Activated naive CD8-positive, alpha-beta T cell treated with anti-CD3 and anti-CD28 coated beads, Interleukin-2, amount 50 U/mL, for 24 hours (primary cell): Measurements from ENCODE around the gene PITPNM3.
"Not testable (repeated sequence)": the region's sequence is repeated elsewhere in the genome, so short reads cannot be mapped to it uniquely, and the experiment has no call there.

Source experiments
- ATAC-seq: fragments of 150-1000 bp; cut with Tn5 transposase; one replicate; pipeline ENCODE4 v1.10.0; 2021
- DNase-seq: peaks from one replicate; pipeline ENCODE4 v3.0.0; 2021
- H3K27ac Mint-ChIP-seq: one replicate; pipeline ENCODE4 v1.8.0; 2021; ENCODE audit warnings: mild to moderate bottlenecking, mixed read lengths
- H3K27me3 Mint-ChIP-seq: one replicate; pipeline ENCODE4 v1.8.0; 2021; ENCODE audit warnings: mixed read lengths
- H3K36me3 Mint-ChIP-seq: one replicate; pipeline ENCODE4 v1.8.0; 2021; ENCODE audit warnings: low read depth, mixed read lengths
- H3K4me1 Mint-ChIP-seq: one replicate; pipeline ENCODE4 v1.8.0; 2021; ENCODE audit warnings: mixed read lengths
- H3K4me3 Mint-ChIP-seq: one replicate; pipeline ENCODE4 v1.8.0; 2021; ENCODE audit warnings: mild to moderate bottlenecking, moderate library complexity, mixed read lengths
- H3K9me3 Mint-ChIP-seq: one replicate; pipeline ENCODE4 v1.8.0; 2021; ENCODE audit warnings: mixed read lengths

PITPNM3 gene

DNA sequence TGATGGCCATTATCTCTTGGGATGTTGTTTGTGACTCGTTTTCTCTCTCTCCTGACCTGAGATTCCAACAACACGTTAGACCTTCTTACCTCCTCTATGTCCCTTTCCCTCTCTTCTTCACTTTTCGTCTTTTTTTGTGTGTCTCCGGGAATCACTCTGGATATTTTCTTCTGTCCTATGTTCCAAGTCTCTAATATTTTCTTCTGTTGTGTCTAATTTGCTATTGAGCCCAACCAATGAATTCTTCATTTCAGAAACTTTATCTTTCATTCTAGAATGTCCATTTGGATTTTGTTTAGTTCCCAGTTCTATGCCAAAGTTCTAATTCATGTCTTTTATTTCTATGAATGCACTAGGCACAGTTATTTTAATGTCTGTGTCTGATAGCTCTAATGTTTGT, 27.1 kb upstream of the PITPNM3 start:
- H3K27ac Mint-ChIP-seq, result no peak overlapping the region
- DNase-seq, result no peak
- peaks cover 53% of the 10 kb centered on the region for H3K36me3 Mint-ChIP-seq

DNA sequence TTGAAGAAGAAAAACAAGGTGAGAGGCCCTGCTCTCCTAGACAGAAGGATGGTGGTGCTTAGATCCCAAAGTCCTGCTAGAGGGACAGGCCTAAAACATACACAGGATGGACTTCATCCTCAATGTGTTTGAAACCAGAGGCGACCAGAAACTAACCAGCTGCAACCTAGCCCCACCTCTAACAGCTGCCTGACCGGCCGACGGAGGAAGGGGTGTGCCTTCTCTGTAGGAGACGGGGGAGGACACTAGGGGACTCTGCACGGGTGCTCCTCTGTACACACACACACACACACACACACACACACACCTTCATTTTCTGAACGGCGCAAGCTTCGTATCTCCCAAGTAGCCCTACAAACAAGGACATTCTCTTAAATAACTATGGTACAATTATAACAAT, 24.3 kb upstream of the PITPNM3 start:
- no peak overlapping the region for H3K4me3 Mint-ChIP-seq
- no peak for DNase-seq
- no peaks in the 10 kb centered on the region for H3K9me3 Mint-ChIP-seq
- no peak overlapping the region for H3K27ac Mint-ChIP-seq
- H3K4me1 Mint-ChIP-seq, result peaks cover 10% of the 10 kb centered on the region
- H3K36me3 Mint-ChIP-seq, result peaks cover 43% of the 10 kb centered on the region
- no peaks in the 10 kb centered on the region for H3K27me3 Mint-ChIP-seq
- no peak for ATAC-seq

More for the DNA sequence above, 27.1 kb upstream of the PITPNM3 start:
- no peak for ATAC-seq
- H3K4me3 Mint-ChIP-seq, result no peak overlapping the region
- H3K9me3 Mint-ChIP-seq, result no peaks in the 10 kb centered on the region
- no peaks in the 10 kb centered on the region for H3K4me1 Mint-ChIP-seq
- no peaks in the 10 kb centered on the region for H3K27me3 Mint-ChIP-seq

DNA sequence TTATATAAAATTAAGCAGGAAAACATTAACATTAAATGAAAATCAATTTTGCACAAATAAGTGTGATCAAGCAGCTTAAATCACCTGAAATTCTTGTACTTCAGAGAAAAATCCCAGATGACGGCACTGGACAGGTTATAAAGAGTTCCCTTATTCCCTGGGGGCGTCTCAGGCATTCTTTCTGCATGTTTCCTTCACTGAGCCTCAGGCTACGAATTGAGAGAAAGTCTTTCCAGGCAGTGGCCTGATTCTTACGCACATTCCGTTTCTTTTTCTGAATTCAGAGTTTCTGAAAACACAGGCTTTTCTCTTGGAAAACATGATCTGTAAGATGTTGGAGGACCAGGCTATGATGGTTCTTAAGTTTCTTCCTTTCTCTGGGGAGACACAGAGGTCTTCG, 22.1 kb upstream of the PITPNM3 start:
- ATAC-seq, result no peak

DNA sequence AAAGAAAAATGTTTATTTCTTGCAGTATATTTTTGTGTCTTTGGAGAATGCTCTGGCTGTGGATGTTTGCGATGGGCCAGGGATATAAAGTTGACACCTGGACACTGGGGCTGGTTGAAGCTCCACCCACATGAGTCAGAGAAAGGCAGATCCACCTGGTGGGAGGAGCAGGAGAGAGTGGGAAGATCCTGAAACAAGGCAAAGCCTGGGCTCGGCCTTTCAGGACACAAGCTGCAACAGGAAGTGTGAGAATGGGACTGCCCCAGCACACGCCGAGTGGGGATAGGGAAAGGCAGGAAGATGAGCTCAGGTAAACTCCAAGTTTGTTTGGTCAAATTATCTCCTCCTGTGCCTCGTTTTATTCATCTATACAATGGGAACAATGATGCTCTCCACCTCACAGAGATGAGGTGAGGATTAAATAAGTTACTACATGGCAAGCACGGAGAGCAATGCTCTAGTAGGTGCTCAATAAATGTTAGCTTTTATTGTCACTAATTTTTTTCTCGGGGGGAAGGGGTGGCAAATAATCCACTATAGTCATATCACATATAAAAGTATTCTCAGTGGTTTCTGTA, 21.4 kb upstream of the PITPNM3 start:
- Mint-ChIP-seq H3K4me1 (peaks cover 26% of the 10 kb centered on the region), H3K4me3 (no peak overlapping the region), H3K27me3 (no peaks in the 10 kb centered on the region), H3K36me3 (peaks cover 22% of the 10 kb centered on the region), H3K27ac (no peak overlapping the region), H3K9me3 (no peaks in the 10 kb centered on the region)
- ATAC-seq (no peak), DNase-seq (no peak)

More for the DNA sequence above, 22.1 kb upstream of the PITPNM3 start:
- Mint-ChIP-seq H3K9me3 (no peaks in the 10 kb centered on the region), H3K27me3 (no peaks in the 10 kb centered on the region), H3K4me1 (peaks cover 26% of the 10 kb centered on the region), H3K4me3 (no peak overlapping the region), H3K36me3 (peaks cover 29% of the 10 kb centered on the region), H3K27ac (no peak overlapping the region)
- DNase-seq, result no peak

DNA sequence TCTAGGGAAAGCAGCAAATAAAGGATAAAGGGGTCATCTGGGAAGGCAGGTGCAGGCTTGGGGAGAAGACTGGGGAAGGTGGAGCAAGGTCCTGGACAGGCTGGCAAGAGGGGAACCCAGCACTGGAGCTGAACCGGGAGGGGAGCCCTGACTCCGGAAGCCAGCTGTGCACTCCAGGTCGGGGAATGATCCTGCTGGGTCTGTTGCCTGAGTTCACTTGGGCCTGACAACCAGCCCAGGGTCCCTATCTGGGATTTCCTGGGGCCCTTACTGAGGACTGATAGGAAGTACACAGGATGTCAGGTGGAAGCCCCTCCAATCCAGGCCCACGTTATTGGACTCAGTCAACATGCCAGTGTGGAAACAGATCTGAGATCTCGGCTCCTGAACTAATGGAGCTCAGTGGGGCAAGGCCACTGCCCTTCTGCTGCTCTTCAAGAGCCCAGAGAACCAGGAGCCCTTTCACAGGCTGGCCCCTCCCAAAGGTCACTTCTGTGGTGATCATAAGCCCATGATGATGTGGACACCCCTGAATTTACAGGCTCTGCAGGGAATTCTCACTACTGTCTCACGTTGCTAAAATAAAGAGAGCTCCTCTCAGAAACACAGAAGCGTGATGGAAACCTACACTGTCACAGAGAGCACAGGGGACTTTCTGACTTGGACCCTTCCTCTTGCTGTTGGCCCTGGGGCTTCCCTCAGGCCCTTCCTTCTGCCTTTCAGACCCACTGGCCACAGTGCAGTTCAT, 19.9 kb upstream of the PITPNM3 start:
- Mint-ChIP-seq H3K27ac (no peak overlapping the region), H3K9me3 (no peaks in the 10 kb centered on the region), H3K4me3 (no peak overlapping the region), H3K27me3 (no peaks in the 10 kb centered on the region), H3K36me3 (peaks cover 20% of the 10 kb centered on the region), H3K4me1 (peaks cover 26% of the 10 kb centered on the region)
- ATAC-seq (no peak), DNase-seq (no peak)

DNA sequence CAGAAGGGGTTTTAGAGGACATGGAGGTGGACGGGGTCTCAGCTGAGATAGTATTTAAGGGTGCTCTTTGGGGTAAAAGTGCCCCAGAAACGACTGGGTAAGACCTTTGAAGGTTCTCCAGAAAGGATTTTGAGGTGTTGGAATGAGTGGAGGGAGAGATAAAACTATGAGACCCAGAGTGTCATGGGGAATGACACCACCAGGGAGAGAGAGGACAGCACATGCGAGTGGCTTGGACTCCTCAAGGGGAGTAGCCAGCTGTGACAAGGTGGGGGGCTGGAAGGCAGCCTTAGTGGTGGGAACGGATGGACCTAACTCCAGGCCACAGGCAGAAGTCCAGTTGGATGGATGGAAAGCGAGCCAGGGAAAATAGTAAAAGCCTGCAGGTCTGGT, 19.2 kb upstream of the PITPNM3 start:
- H3K27ac Mint-ChIP-seq, result peak overlapping the region; percentile 13
- H3K27me3 Mint-ChIP-seq, result no peaks in the 10 kb centered on the region
- DNase-seq, result no peak
- H3K4me3 Mint-ChIP-seq, result peak overlapping the region; percentile 33
- no peak for ATAC-seq
- H3K4me1 Mint-ChIP-seq, result peaks cover 26% of the 10 kb centered on the region
- H3K9me3 Mint-ChIP-seq, result no peaks in the 10 kb centered on the region
- peaks cover 20% of the 10 kb centered on the region for H3K36me3 Mint-ChIP-seq

DNA sequence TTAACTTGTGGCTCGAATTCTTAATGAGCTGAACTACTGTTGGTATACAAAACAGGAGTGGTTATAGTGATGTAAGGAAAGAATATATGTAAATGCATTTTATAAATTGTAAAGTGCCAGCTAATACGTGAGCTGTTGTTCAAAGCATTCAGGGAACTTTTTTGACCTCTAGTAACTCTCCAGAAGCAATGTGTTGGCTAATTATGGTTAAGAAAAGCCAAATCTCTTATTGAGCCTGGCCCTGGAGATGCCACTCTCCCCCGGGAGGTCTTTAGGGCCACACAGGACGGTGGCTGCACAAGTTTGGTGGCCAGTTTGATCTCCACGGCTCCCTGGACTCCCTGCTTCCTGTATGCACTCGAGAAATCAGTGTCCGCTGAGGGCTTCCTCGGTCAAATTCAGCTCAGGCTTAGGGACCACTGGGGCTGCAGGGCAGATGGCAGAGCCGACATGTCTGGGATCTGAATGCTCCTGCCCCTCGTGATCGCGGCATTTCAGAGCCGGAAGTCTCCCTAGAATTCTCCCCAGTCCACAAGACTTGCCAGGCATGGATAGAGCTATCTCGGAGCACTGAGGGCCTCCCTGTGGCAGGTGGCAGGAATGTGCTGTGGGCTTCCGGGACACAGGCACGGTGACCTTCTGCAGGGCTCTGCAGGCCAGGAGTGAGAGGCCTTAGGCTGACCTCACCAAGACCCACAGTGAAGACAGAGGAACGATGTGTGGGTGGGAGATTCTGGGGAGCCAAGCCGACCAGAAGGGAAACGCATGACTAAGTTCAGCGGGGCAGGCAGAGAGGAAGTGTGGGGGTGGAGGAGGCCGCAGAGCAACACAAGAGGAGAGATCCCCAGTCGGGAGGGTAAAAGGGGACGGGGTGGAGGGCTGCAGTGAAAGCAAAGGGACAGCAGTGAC, 18.6 kb upstream of the PITPNM3 start:
- peak overlapping the region; percentile 13 for H3K27ac Mint-ChIP-seq
- ATAC-seq (peak; percentile 92), DNase-seq (peak; percentile 61)
- no peaks in the 10 kb centered on the region for H3K9me3 Mint-ChIP-seq
- peak overlapping the region; percentile 33 for H3K4me3 Mint-ChIP-seq
- peaks cover 20% of the 10 kb centered on the region for H3K36me3 Mint-ChIP-seq
- H3K27me3 Mint-ChIP-seq, result no peaks in the 10 kb centered on the region
- H3K4me1 Mint-ChIP-seq, result peaks cover 26% of the 10 kb centered on the region

DNA sequence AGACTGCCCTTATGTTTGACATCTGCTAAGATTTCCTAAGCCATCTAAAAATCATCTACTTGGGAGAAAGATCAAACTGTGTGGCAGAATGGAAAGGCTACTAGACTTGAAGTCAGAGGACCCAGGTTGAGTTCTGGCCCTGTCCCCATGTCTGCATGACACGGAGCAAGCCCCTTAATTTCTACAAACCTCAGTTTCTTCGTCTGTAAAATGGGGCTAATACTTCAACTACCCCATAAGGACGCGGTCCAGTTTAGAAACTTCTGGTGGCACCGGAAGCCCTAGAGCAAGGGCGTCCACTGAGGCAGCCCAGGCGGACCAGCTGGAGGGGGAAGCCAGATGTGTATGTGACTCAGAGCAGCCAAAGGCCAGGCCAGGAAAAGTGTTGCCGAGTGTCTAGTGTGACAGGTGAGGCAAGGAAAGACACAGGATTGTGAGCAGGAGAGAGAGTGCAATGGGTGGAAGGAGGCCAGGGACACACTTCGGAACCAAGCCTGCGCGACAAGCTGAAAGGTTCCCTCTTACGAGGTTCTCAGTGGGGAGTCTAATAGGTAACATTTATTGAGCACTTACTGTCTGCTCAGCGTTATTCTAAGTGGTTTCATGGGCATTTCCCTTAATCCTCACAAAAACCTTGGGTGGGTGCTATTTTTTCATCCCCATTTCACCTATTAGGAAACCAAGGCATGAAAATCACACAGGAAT, 17.8 kb upstream of the PITPNM3 start:
- Mint-ChIP-seq H3K9me3 (no peaks in the 10 kb centered on the region), H3K4me3 (no peak overlapping the region), H3K27ac (no peak overlapping the region), H3K36me3 (peaks cover 20% of the 10 kb centered on the region), H3K27me3 (no peaks in the 10 kb centered on the region), H3K4me1 (peaks cover 26% of the 10 kb centered on the region)
- DNase-seq (no peak), ATAC-seq (no peak)

DNA sequence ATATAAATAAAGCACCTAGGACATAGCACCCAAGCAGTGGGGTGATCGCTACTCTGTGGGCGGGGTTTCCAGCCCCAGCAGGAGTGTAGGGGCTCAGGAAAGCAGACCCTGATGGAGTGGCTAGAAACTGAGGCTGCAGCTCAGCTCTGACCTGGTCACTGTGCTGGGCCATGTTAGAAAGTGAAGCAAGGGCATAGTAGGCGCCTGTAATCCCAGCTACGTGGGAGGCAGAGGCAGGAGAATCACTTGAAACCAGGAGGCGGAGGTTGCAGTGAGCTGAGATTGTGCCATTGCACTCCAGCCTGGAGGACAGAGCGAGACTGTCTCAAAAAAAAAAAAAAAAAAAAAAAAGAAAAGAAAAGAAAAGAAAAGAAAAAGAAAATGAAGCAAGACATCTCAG, 17.1 kb upstream of the PITPNM3 start:
- not testable (repeated sequence) for H3K4me3 Mint-ChIP-seq, H3K9me3 Mint-ChIP-seq
- peaks cover 26% of the 10 kb centered on the region for H3K4me1 Mint-ChIP-seq

DNA sequence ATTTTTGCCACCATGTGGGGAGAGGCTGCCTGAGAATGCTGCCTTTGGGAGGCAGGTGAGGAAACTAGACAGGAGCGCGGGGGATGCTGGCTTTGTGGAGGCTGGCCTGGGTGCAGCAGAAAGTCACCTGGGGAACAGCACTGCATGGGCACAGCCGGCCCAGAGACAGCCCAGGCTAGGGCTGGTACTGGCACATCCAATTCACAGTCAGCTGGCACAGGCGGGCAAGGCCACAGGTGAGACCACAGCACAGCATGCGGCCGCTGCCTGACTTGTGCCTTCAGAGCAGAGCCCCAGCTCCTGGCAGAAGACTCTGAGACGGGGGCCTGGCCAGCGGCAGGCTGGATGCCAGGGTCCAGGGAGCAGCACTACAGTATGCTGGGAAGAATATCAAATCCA, 16.6 kb upstream of the PITPNM3 start:
- no peaks in the 10 kb centered on the region for H3K9me3 Mint-ChIP-seq
- peaks cover 26% of the 10 kb centered on the region for H3K4me1 Mint-ChIP-seq
- no peak overlapping the region for H3K4me3 Mint-ChIP-seq
- peaks cover 15% of the 10 kb centered on the region for H3K36me3 Mint-ChIP-seq
- no peak overlapping the region for H3K27ac Mint-ChIP-seq
- no peak for DNase-seq
- no peak for ATAC-seq
- no peaks in the 10 kb centered on the region for H3K27me3 Mint-ChIP-seq

More for the DNA sequence above, 17.1 kb upstream of the PITPNM3 start:
- DNase-seq, H3K27ac Mint-ChIP-seq, ATAC-seq, H3K27me3 Mint-ChIP-seq: not testable (repeated sequence)
- peaks cover 17% of the 10 kb centered on the region for H3K36me3 Mint-ChIP-seq

DNA sequence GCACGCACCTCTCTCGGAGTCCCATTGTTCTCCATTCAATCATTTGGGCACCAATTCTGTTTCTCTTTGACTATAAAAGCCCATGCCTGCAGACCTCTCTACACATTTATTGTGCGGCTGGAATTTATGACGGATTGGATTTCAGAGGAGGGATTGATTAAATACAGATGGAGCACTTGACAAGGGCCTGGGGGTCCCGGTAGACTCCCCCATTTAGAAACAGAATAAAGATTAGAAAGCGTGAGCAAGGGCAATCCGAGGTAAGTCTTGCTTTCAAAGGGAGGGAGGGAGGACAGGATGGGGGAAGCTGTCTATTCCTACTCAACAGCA, 15.1 kb upstream of the PITPNM3 start:
- DNase-seq, result no peak
- peaks cover 24% of the 10 kb centered on the region for H3K4me1 Mint-ChIP-seq
- H3K27ac Mint-ChIP-seq, result no peak overlapping the region
- no peak for ATAC-seq
- H3K36me3 Mint-ChIP-seq, result peaks cover 7% of the 10 kb centered on the region
- no peak overlapping the region for H3K4me3 Mint-ChIP-seq
- H3K9me3 Mint-ChIP-seq, result no peaks in the 10 kb centered on the region
- H3K27me3 Mint-ChIP-seq, result no peaks in the 10 kb centered on the region

DNA sequence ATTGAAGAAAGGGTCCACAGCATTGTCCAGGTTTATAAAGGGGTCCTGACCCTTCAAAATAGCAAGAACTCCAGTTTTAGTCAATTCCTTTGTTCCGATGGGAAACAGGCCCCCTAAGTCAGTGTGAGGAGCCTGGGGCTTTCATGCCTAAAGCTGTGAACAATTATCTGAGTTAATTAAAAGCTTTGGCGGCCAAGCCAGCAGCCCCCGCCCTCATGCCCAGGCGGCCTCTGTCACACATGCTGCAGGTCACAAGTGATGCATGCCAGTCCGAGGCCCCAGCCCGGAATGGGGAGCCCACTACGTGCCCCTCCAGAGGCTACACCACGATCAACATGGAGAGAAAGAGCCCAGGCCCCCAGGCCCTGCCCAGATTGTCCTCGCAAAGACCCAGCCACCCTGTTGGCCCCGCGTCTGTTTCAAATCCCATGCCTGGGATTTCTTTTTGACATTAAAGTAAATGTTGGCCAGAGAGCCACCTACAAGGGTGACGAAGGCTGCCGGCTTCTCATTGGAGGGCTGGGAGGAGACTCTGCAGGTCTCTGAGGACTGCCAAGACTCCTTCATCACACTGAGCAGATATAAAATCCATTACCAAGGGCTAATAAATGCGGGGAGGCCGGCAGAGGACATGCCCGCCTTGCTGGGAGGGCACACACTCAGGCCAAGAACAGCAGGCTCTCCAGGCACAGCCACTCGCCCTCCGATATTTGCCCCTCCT, 14.5 kb upstream of the PITPNM3 start:
- ATAC-seq (no peak), DNase-seq (no peak)
- no peaks in the 10 kb centered on the region for H3K9me3 Mint-ChIP-seq
- no peak overlapping the region for H3K4me3 Mint-ChIP-seq
- no peak overlapping the region for H3K27ac Mint-ChIP-seq
- peaks cover 2% of the 10 kb centered on the region for H3K27me3 Mint-ChIP-seq
- peaks cover 19% of the 10 kb centered on the region for H3K4me1 Mint-ChIP-seq
- peaks cover 6% of the 10 kb centered on the region for H3K36me3 Mint-ChIP-seq

DNA sequence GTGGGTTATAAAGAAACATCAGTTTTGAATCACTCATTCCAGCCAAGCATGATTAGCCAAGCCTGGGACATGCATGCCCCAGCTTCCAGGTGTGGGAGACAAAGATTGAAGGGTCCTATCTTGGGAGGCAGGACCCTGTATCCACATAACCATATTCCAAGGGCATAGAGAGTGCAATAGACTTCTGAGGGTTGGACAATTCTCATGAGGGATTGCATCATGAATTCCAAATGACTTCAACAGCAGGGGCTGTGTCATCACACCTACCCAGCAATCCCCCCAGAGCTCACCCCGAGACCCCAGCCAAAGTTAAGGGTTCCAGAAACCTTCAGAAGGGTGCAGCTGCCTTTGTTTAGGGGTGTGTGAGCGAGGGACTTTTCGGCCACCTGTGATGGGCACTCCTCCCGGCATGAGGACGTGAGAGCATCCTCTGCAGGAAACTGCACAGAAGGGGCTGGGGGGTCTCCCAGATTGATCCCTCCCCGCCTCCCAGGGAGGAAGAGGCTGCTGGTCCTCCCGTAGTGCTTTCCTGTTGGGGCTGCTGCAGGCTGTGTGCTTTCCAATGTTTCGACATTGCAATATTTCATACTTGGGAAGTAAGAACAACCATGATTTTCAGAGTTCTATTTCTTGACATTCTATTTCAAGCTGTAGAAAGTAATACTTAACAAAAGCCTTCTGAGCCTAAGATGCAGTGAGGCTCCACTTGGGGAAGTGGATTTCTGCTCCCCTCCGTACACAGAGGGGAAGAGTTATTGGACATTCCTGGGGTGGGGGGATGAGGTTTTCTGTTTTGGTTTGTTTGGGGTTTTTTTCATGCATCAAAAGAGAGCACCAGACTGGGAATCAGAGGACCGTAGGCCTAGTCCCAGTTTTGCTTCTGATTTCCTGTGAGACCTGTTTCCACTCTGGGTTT, 13.3 kb upstream of the PITPNM3 start:
- Mint-ChIP-seq H3K27me3 (peaks cover 3% of the 10 kb centered on the region), H3K4me3 (no peak overlapping the region), H3K4me1 (peaks cover 6% of the 10 kb centered on the region), H3K27ac (no peak overlapping the region), H3K9me3 (no peaks in the 10 kb centered on the region), H3K36me3 (peaks cover under 1% of the 10 kb centered on the region)
- DNase-seq (no peak), ATAC-seq (no peak)
